ENCODE data around the gene KAT8. TPM values are rescaled to one million over a fixed set of nuclear protein-coding genes. Genes with fewer than 3 reads are reported as not detected.

The KAT8 gene
- total and polyA plus RNA-seq, 2 of the 13 experiments (the other 11 are each of a cell fraction or from before 2014, with no cell fraction given), result 79.0 to 84.2 TPM

GRCh38 chr16:31138621-31139578, 21.4 kb downstream of the KAT8 start (continued):
- TF ChIP-seq RXRB (CRISPR knock-in tag; IDR thresholded peaks at IDR 0.05; ENCODE audit: borderline replicate concordance) (no peak), SAP130 (CRISPR knock-in tag; IDR thresholded peaks at IDR 0.05; ENCODE audit: low read depth) (peak; percentile 64), NR2F6 (IDR thresholded peaks at IDR 0.05) (no peak), NR2F6 (CRISPR knock-in tag; IDR thresholded peaks at IDR 0.05) (peak; percentile 30; the same call in 1 of the 2 replicates), MEIS2 (CRISPR knock-in tag; IDR thresholded peaks at IDR 0.05) (no peak), ETV6 (CRISPR knock-in tag; conservative IDR thresholded peaks at IDR 0.05) (no peak), MAZ (IDR thresholded peaks at IDR 0.05; ENCODE audit: borderline replicate concordance, low read depth, low read length) (no peak), MAZ (CRISPR knock-in tag; IDR thresholded peaks at IDR 0.05; ENCODE audit: low read depth) (peak; percentile 52; the same call in 1 of the 2 replicates), KLF6 (CRISPR knock-in tag; IDR thresholded peaks at IDR 0.05) (0 out of 2 replicates have a peak, but pooled peaks have one; percentile 22), NRL (CRISPR knock-in tag; IDR thresholded peaks at IDR 0.05; ENCODE audit: borderline replicate concordance) (0 out of 2 replicates have a peak, but pooled peaks have one; percentile 74), ZNF564 (CRISPR knock-in tag; IDR thresholded peaks at IDR 0.05) (0 out of 2 replicates have a peak, but pooled peaks have one; percentile 29), ZC3H4 (CRISPR knock-in tag; IDR thresholded peaks at IDR 0.05; ENCODE audit: borderline replicate concordance) (no peak), ARNTL (CRISPR knock-in tag; IDR thresholded peaks at IDR 0.05) (0 out of 2 replicates have a peak, but pooled peaks have one; percentile 8), SNAI1 (CRISPR knock-in tag; IDR thresholded peaks at IDR 0.05; ENCODE audit: borderline replicate concordance) (no peak), ZNF354B (CRISPR knock-in tag; IDR thresholded peaks at IDR 0.05) (no peak), RFX3 (CRISPR knock-in tag; IDR thresholded peaks at IDR 0.05) (no peak), ZNF687 (CRISPR knock-in tag; IDR thresholded peaks at IDR 0.05) (peak; percentile 89), MNT (IDR thresholded peaks at IDR 0.05) (peak; percentile 39; the same call in 1 of the 2 replicates), SETDB1 (CRISPR knock-in tag; IDR thresholded peaks at IDR 0.05; ENCODE audit: borderline replicate concordance) (no peak)
- TF ChIP-seq, protein P1, sequence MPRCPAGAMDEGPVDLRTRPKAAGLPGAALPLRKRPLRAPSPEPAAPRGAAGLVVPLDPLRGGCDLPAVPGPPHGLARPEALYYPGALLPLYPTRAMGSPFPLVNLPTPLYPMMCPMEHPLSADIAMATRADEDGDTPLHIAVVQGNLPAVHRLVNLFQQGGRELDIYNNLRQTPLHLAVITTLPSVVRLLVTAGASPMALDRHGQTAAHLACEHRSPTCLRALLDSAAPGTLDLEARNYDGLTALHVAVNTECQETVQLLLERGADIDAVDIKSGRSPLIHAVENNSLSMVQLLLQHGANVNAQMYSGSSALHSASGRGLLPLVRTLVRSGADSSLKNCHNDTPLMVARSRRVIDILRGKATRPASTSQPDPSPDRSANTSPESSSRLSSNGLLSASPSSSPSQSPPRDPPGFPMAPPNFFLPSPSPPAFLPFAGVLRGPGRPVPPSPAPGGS (CRISPR knock-in tag; IDR thresholded peaks at IDR 0.05), result peak; percentile 62
- TF ChIP-seq, protein P2, sequence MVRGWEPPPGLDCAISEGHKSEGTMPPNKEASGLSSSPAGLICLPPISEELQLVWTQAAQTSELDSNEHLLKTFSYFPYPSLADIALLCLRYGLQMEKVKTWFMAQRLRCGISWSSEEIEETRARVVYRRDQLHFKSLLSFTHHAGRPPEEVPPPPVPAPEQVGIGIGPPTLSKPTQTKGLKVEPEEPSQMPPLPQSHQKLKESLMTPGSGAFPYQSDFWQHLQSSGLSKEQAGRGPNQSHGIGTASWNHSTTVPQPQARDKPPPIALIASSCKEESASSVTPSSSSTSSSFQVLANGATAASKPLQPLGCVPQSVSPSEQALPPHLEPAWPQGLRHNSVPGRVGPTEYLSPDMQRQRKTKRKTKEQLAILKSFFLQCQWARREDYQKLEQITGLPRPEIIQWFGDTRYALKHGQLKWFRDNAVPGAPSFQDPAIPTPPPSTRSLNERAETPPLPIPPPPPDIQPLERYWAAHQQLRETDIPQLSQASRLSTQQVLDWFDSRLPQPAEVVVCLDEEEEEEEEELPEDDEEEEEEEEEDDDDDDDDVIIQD (CRISPR knock-in tag; IDR thresholded peaks at IDR 0.05; ENCODE audit: low read depth), result no peak

All from HepG2 (cell line).